H1 (cell line): ENCODE data around the gene P3H2. TPM values are rescaled to one million over a fixed set of nuclear protein-coding genes. Genes with fewer than 3 reads are reported as not detected.

Experiments used
- CTCF ChIA-PET: fragments of 300-600 bp; sonication (Branson Sonifier 250); formaldehyde crosslinking; loops from one replicate; lab custom pipeline; 2021; ENCODE audit not compliant: partially characterized antibody; lab: Charles Lee
- POLR2A ChIA-PET: fragments of 300-600 bp; sonication (Branson Sonifier 250); formaldehyde crosslinking; loops from one replicate; lab custom pipeline; 2021; ENCODE audit warnings: inconsistent platforms; ENCODE audit not compliant: partially characterized antibody; lab: Charles Lee
- DNase-seq, 2 experiments: peaks; one replicate each; pipeline versions ENCODE4 v3.0.0 to v3.0.0-alpha.2; 2010 to 2022; ENCODE audit warnings: low spot score in 2 of 2, low read depth in 1 of 2, mixed read lengths in 1 of 2
- FAIRE-seq: peaks from 2 replicates; lab custom pipeline; 2011; peaks lifted over from hg19 to GRCh38; lab: Jason Lieb, UNC
- H2AFZ ChIP-seq: 2 replicates; pipeline ENCODE4 v1.8.1; 2012; ENCODE audit warnings: low read length, inconsistent platforms
- H2AK5ac ChIP-seq: 2 replicates; pipeline ENCODE4 v1.6.1; 2013; ENCODE audit warnings: low read depth, low read length
- H2BK120ac ChIP-seq: replicated peaks from 2 replicates; pipeline ENCODE3; 2013; ENCODE audit warnings: low read depth, low read length, inconsistent platforms
- H2BK12ac ChIP-seq: 2 replicates; pipeline ENCODE4 v1.6.1; 2013; ENCODE audit warnings: low read depth, low read length
- H2BK15ac ChIP-seq: 2 replicates; pipeline ENCODE4 v1.6.1; 2013; ENCODE audit warnings: low read length
- H2BK20ac ChIP-seq: 2 replicates; pipeline ENCODE4 v1.6.1; 2013; ENCODE audit warnings: low read length
- H2BK5ac ChIP-seq: 2 replicates; pipeline ENCODE4 v1.6.1; 2013; ENCODE audit warnings: low read depth, low read length
- H3K14ac ChIP-seq: 2 replicates; pipeline ENCODE4 v1.6.1; 2013; ENCODE audit warnings: inconsistent platforms; ENCODE audit not compliant: insufficient read length
- H3K18ac ChIP-seq: 2 replicates; pipeline ENCODE4 v1.6.1; 2013; ENCODE audit warnings: low read length; ENCODE audit errors: extremely low read depth
- H3K23ac ChIP-seq: 2 replicates; pipeline ENCODE4 v1.6.1; 2013; ENCODE audit warnings: inconsistent platforms; ENCODE audit not compliant: insufficient read length
- H3K23me2 ChIP-seq: 2 replicates; pipeline ENCODE4 v1.6.1; 2013; ENCODE audit warnings: low read depth, low read length
- H3K27ac ChIP-seq: 2 replicates; pipeline ENCODE4 v1.6.1; 2011; ENCODE audit warnings: low read depth, low read length, inconsistent platforms
- H3K27me3 ChIP-seq, 4 experiments: replicated peaks in 1 of 4; 1 replicate in 1 of 4; 2 replicates in 3 of 4; pipeline versions ENCODE4 v1.6.1 to v1.8.1; 2011 to 2013; ENCODE audit warnings: low read length in 3 of 4, mild to moderate bottlenecking in 3 of 4, inconsistent platforms in 2 of 4, mixed read lengths in 2 of 4, moderate library complexity in 1 of 4; ENCODE audit not compliant: control insufficient read depth in 3 of 4, insufficient read depth in 3 of 4; ENCODE audit errors: extremely low read depth in 1 of 4
- H3K36me3 ChIP-seq, 4 experiments: 2 replicates each; pipeline versions ENCODE4 v1.6.1 to v1.8.1; 2011 to 2013; ENCODE audit warnings: mild to moderate bottlenecking in 4 of 4, low read length in 3 of 4, moderate library complexity in 2 of 4, control low read depth in 1 of 4, inconsistent platforms in 1 of 4; ENCODE audit not compliant: insufficient read depth in 4 of 4, control insufficient read depth in 2 of 4
- H3K4ac ChIP-seq: replicated peaks from 2 replicates; pipeline ENCODE3; 2013; ENCODE audit warnings: low read length, low read depth, mixed read lengths, inconsistent platforms; ENCODE audit not compliant: insufficient read length
- H3K4me1 ChIP-seq, 4 experiments: replicated peaks in 1 of 4; 1 replicate in 1 of 4; 2 replicates in 3 of 4; pipeline versions ENCODE4 v1.6.1 to v1.8.1; 2011 to 2013; ENCODE audit warnings: low read length in 3 of 4, inconsistent platforms in 2 of 4, mixed read lengths in 1 of 4; ENCODE audit not compliant: insufficient read depth in 4 of 4, control insufficient read depth in 3 of 4
- H3K4me2 ChIP-seq, 2 experiments: 2 replicates each; pipeline versions ENCODE4 v1.6.1 to v1.8.1; 2011 to 2013; ENCODE audit warnings: low read depth in 2 of 2, low read length in 2 of 2, control low read depth in 1 of 2, inconsistent platforms in 1 of 2, mild to moderate bottlenecking in 1 of 2; ENCODE audit not compliant: insufficient read depth in 1 of 2
- H3K4me3 ChIP-seq, 4 experiments: fragments of 200-600, 300-600 bp in 1 of 4; sonication (generic), shearing (Covaris generic), sonication (Bioruptor Twin) in 1 of 4; 2 replicates each; pipeline versions ENCODE4 v1.5.1 to v1.8.1; 2011 to 2016; ENCODE audit warnings: low read length in 4 of 4, low read depth in 3 of 4, control low read depth in 2 of 4, inconsistent platforms in 2 of 4, mild to moderate bottlenecking in 2 of 4, mixed read lengths in 1 of 4, moderate library complexity in 1 of 4; ENCODE audit not compliant: insufficient read depth in 2 of 4; ENCODE audit errors: extremely low read depth in 1 of 4
- H3K56ac ChIP-seq: replicated peaks from 2 replicates; pipeline ENCODE3; 2013; ENCODE audit warnings: low read depth, mild to moderate bottlenecking, mixed read lengths, low read length, inconsistent platforms; ENCODE audit not compliant: insufficient read length
- H3K79me1 ChIP-seq: 2 replicates; pipeline ENCODE4 v1.6.1; 2013; ENCODE audit warnings: low read depth, low read length, control low read depth
- H3K79me2 ChIP-seq, 2 experiments: 2 replicates each; pipeline versions ENCODE4 v1.6.1 to v1.8.1; 2012 to 2013; ENCODE audit warnings: low read length in 2 of 2, mild to moderate bottlenecking in 2 of 2, inconsistent platforms in 1 of 2; ENCODE audit not compliant: insufficient read depth in 2 of 2, control insufficient read depth in 1 of 2
- H3K9ac ChIP-seq, 4 experiments: replicated peaks in 1 of 4; 1 replicate in 1 of 4; 2 replicates in 3 of 4; pipeline versions ENCODE4 v1.6.1 to v1.8.1; 2011 to 2013; ENCODE audit warnings: low read depth in 3 of 4, low read length in 3 of 4, control low read depth in 2 of 4, mild to moderate bottlenecking in 2 of 4, moderate library complexity in 2 of 4, inconsistent platforms in 1 of 4; ENCODE audit errors: extremely low read depth in 1 of 4
- H3K9me3 ChIP-seq, 2 experiments: 2 replicates each; pipeline versions ENCODE4 v1.6.1 to v1.8.1; 2012 to 2013; ENCODE audit warnings: mild to moderate bottlenecking in 2 of 2, moderate library complexity in 2 of 2, control low read depth in 1 of 2, inconsistent platforms in 1 of 2, low read depth in 1 of 2, low read length in 1 of 2, mixed read lengths in 1 of 2; ENCODE audit not compliant: insufficient read depth in 2 of 2
- H4K20me1 ChIP-seq, 2 experiments: replicated peaks in 1 of 2; 2 replicates each; pipeline versions ENCODE3 to v1.8.1; 2011 to 2013; ENCODE audit warnings: inconsistent platforms in 2 of 2, low read length in 2 of 2, mild to moderate bottlenecking in 1 of 2; ENCODE audit not compliant: insufficient read depth in 2 of 2, control insufficient read depth in 1 of 2
- H4K5ac ChIP-seq: 2 replicates; pipeline ENCODE4 v1.6.1; 2013; ENCODE audit warnings: low read length, low read depth, mixed read lengths, inconsistent platforms; ENCODE audit not compliant: insufficient read length
- H4K8ac ChIP-seq: 2 replicates; pipeline ENCODE4 v1.8.0; 2013; ENCODE audit warnings: mild to moderate bottlenecking, moderate library complexity, low read length, inconsistent platforms; ENCODE audit not compliant: insufficient read depth; ENCODE audit errors: extremely low read depth
- H4K91ac ChIP-seq: replicated peaks from 2 replicates; pipeline ENCODE3; 2013; ENCODE audit warnings: low read length, mixed read lengths, inconsistent platforms; ENCODE audit not compliant: insufficient read length
- ASH2L ChIP-seq: fragments of 200-600, 300-600 bp; sonication (generic); IDR thresholded peaks from one replicate; pipeline ENCODE4 v1.7.1; 2017; ENCODE audit warnings: low read length
- BCL11A ChIP-seq, 2 experiments: IDR thresholded peaks; one replicate each; pipeline ENCODE4 v1.6.1; 2011; ENCODE audit warnings: low read depth in 2 of 2, low read length in 2 of 2, mild to moderate bottlenecking in 2 of 2
- CTCF ChIP-seq, 3 experiments: IDR thresholded peaks; 1 replicate in 2 of 3; 2 replicates in 1 of 3; pipeline versions ENCODE4 v1.5.1 to v1.6.1; 2011; ENCODE audit warnings: low read length in 3 of 3, mild to moderate bottlenecking in 3 of 3, inconsistent platforms in 2 of 3, low read depth in 1 of 3, moderate library complexity in 1 of 3; ENCODE audit not compliant: insufficient read depth in 1 of 3; ENCODE audit errors: control extremely low read depth in 1 of 3
- EGR1 ChIP-seq: IDR thresholded peaks from 2 replicates; pipeline ENCODE4 v1.6.1; 2011; ENCODE audit warnings: low read depth, low read length, borderline replicate concordance
- JUND ChIP-seq: IDR thresholded peaks from 2 replicates; pipeline ENCODE4 v1.6.1; 2011; ENCODE audit warnings: mild to moderate bottlenecking, improper control_type of control experiment, low read length
- KDM1A ChIP-seq: fragments of 200-600, 300-600 bp; sonication (generic); IDR thresholded peaks from 2 replicates; pipeline ENCODE4 v1.7.1; 2016; ENCODE audit warnings: mild to moderate bottlenecking, low read length, borderline replicate concordance
- RFX5 ChIP-seq: IDR thresholded peaks from 2 replicates; pipeline ENCODE4 v1.6.1; 2011; ENCODE audit warnings: low read depth, low read length, improper control_type of control experiment, borderline replicate concordance
- RXRA ChIP-seq: IDR thresholded peaks from 2 replicates; pipeline ENCODE4 v1.6.1; 2011; ENCODE audit warnings: low read depth, mild to moderate bottlenecking, low read length, moderate library complexity; ENCODE audit not compliant: insufficient read depth
- SP1 ChIP-seq: IDR thresholded peaks from 2 replicates; pipeline ENCODE4 v1.6.1; 2011; ENCODE audit warnings: low read depth, low read length
- SP4 ChIP-seq: IDR thresholded peaks from 2 replicates; pipeline ENCODE4 v1.6.1; 2012; ENCODE audit warnings: low read length, inconsistent platforms
- WGBS, 2 experiments: shearing (Covaris generic) in 1 of 2; methylation state at CpG; one replicate each; pipeline versions ENCODE4 v1.1.6 to v1.1.7; 2013 to 2015; ENCODE audit warnings: low lambda C conversion rate in 2 of 2, mixed read lengths in 2 of 2, inconsistent platforms in 1 of 2, low coverage in 1 of 2, missing lambda C conversion rate in 1 of 2; ENCODE audit not compliant: insufficient replicate concordance in 2 of 2, insufficient coverage in 1 of 2, insufficient read length in 1 of 2; ENCODE audit errors: extremely low coverage in 1 of 2, missing lambda C conversion rate in 1 of 2; 5-methylcytosine and 5-hydroxymethylcytosine counted together
- polyA plus RNA-seq, 7 experiments: library from polyadenylated mRNA; depleted of rRNA in 3 of 7; stranded (reverse) in 5 of 7; unstranded in 2 of 7; fragments of >200 nt in 5 of 7; fragments of 200-250 nt in 2 of 7; gene quantifications; 1 replicate in 5 of 7; 2 replicates in 1 of 7; 4 replicates in 1 of 7; pipeline versions ENCODE4 v1.2.1 to v1.2.3, GENCODE V29; 2011 to 2013; ENCODE audit warnings: missing spikeins in 2 of 7, mixed read lengths in 2 of 7
- total RNA-seq: library from RNA; stranded (reverse); fragmentation: NEBNext Ultra II Directional; extraction: Animal tissue kit (Norgen Biotek cat#: 25700); gene quantifications from 2 replicates; pipeline ENCODE4 v1.2.1, GENCODE V29; 2021

Gene P3H2
- total and polyA plus RNA-seq, 2 of the 8 experiments (the other 6 are each of a cell fraction or from before 2014, with no cell fraction given), result 40.5 to 60.4 TPM

GRCh38 chr3:190017521-190018288 is 103.0 kb downstream of the P3H2 start:
- no peak overlapping the region for H3K23ac ChIP-seq
- H2BK120ac ChIP-seq, result no peak overlapping the region
- H2BK15ac ChIP-seq, result no peak overlapping the region
- 85% methylated on average over 6 of the region's 6 CpGs; no CpG with 5 or more reads in 1 of the 2 experiments for WGBS, 2 experiments
- no peak overlapping the region for H2AK5ac ChIP-seq
- no peaks in the 10 kb centered on the region for H3K27me3 ChIP-seq
- no peak overlapping the region for H2BK5ac ChIP-seq
- H3K14ac ChIP-seq, result no peak overlapping the region
- H3K4ac ChIP-seq, result no peak overlapping the region
- no peaks in the 10 kb centered on the region for H3K9me3 ChIP-seq
- H3K56ac ChIP-seq, result no peak overlapping the region
- no peak overlapping the region for H3K18ac ChIP-seq
- POLR2A ChIA-PET, result no interaction called here
- no peak overlapping the region for H2AFZ ChIP-seq
- no peak overlapping the region for H3K4me3 ChIP-seq
- CTCF ChIA-PET, result interaction anchor here (0.6 to 2.4 kb wide), 17 partner anchors 9 to 685 kb away, joined by 3 to 8 read pairs (median 4); partner anchors contain the start of gene P3H2
- no peak overlapping the region for H3K9ac ChIP-seq
- FAIRE-seq (no peak), DNase-seq (no peak)
- no peaks in the 10 kb centered on the region; a peak in 1 of 4 replicates for H3K79me2 ChIP-seq
- no peaks in the 10 kb centered on the region for H3K36me3 ChIP-seq
- H2BK12ac ChIP-seq, result no peak overlapping the region
- no peaks in the 10 kb centered on the region for H4K20me1 ChIP-seq
- no peak overlapping the region for H4K5ac ChIP-seq
- H3K79me1 ChIP-seq, result no peaks in the 10 kb centered on the region
- no peak overlapping the region for H4K8ac ChIP-seq
- H3K4me2 ChIP-seq, result no peak overlapping the region
- H3K23me2 ChIP-seq, result no peaks in the 10 kb centered on the region
- no peak overlapping the region for H2BK20ac ChIP-seq
- peaks cover 7 to 27% (median 18%) of the 10 kb centered on the region in 4 experiments; a peak in 6 of 7 replicates for H3K4me1 ChIP-seq
- H3K27ac ChIP-seq, result no peak overlapping the region
- no peak overlapping the region for H4K91ac ChIP-seq
- TF ChIP-seq CTCF (IDR thresholded peaks at IDR 0.05; ENCODE audit: control extremely low read depth in 1 of 3, insufficient read depth in 1 of 3, low read depth in 1 of 3, low read length in 3 of 3), result peak in 2 of 3 experiments; percentile 37 to 43; a peak in 2 of 4 replicates
- no peak for TF ChIP-seq KDM1A
- TF ChIP-seq BCL11A (IDR thresholded peaks at IDR 0.05; ENCODE audit: low read depth in 2 of 2, low read length in 2 of 2), result no peak
- TF ChIP-seq RXRA, result no peak
- no peak for TF ChIP-seq SP1
- no peak for TF ChIP-seq SP4
- TF ChIP-seq JUND, result peak; percentile 8; the same call in 1 of the 2 replicates
- TF ChIP-seq EGR1, result no peak
- TF ChIP-seq ASH2L, result no peak
- TF ChIP-seq RFX5, result no peak
